A549 (cell line): ENCODE data around the gene SEC22C. TPM values are rescaled to one million over a fixed set of nuclear protein-coding genes. Genes with fewer than 3 reads are reported as not detected.

Experiments
- ATAC-seq, 2 experiments: fragments of 200-7000 bp in 1 of 2; fragments of >200 bp in 1 of 2; cut with Nextera tagmentation in 1 of 2; cut with Tn5 transposase in 1 of 2; 3 replicates each; pipeline versions ENCODE4 v1.8.0 to v1.9.1; 2018 to 2020; ENCODE audit warnings: mild to moderate bottlenecking in 1 of 2, moderate library complexity in 1 of 2
- CTCF ChIA-PET: fragments of 300-600 bp; sonication (Branson Sonifier 250); formaldehyde crosslinking; extraction: SDS; loops from one replicate; lab custom pipeline; 2021; ENCODE audit warnings: antibody characterized with exemption, inconsistent platforms; lab: Yijun Ruan, JAX
- POLR2A ChIA-PET: fragments of 350-600 bp; formaldehyde crosslinking; extraction: SDS; loops from one replicate; lab custom pipeline; 2021; ENCODE audit warnings: antibody characterized with exemption, inconsistent platforms; lab: Yijun Ruan, JAX
- DNase-seq, 2 experiments: peaks; one replicate each; pipeline versions ENCODE4 v3.0.0 to v3.0.0-alpha.2; 2011 to 2016; ENCODE audit warnings: low read depth in 1 of 2, low spot score in 1 of 2
- FAIRE-seq: peaks from 2 replicates; lab custom pipeline; 2011; peaks lifted over from hg19 to GRCh38; lab: Jason Lieb, UNC
- H3K27ac ChIP-seq, 2 experiments: fragments of >200 bp; sonication (Bioruptor Twin); formaldehyde crosslinking; 3 replicates each; pipeline ENCODE4 v1.5.1; 2016 to 2017
- H3K4me1 ChIP-seq: fragments of >200 bp; sonication (Bioruptor Twin); formaldehyde crosslinking; 3 replicates; pipeline ENCODE4 v1.6.1; 2016
- H3K4me2 ChIP-seq: fragments of >200 bp; sonication (Bioruptor Twin); formaldehyde crosslinking; 3 replicates; pipeline ENCODE4 v1.6.1; 2016
- H3K4me3 ChIP-seq: fragments of >200 bp; sonication (Bioruptor Twin); formaldehyde crosslinking; 3 replicates; pipeline ENCODE4 v1.5.1; 2016
- H3K9me3 ChIP-seq: fragments of >200 bp; sonication (Bioruptor Twin); formaldehyde crosslinking; 3 replicates; pipeline ENCODE4 v1.6.1; 2016
- BHLHE40 ChIP-seq: IDR thresholded peaks from 2 replicates; pipeline ENCODE4 v1.6.1; 2012; ENCODE audit warnings: low read depth, low read length, inconsistent platforms
- EHF ChIP-seq: fragments of 250-450 bp; sonication (Bioruptor Pico); IDR thresholded peaks from 2 replicates; pipeline ENCODE4 v1.5.0; 2020; ENCODE audit warnings: mild to moderate bottlenecking
- ELK1 ChIP-seq: fragments of 150-350 bp; IDR thresholded peaks from 2 replicates; pipeline ENCODE4 v1.6.1; 2014; ENCODE audit warnings: low read depth, mild to moderate bottlenecking, low read length
- FOSB ChIP-seq: fragments of 250-450 bp; sonication (Bioruptor Pico); IDR thresholded peaks from 2 replicates; pipeline ENCODE4 v1.5.0; 2020; ENCODE audit warnings: mild to moderate bottlenecking, moderate library complexity
- FOXS1 ChIP-seq: fragments of 250-450 bp; sonication (Bioruptor Pico); IDR thresholded peaks from 2 replicates; pipeline ENCODE4 v1.5.0; 2020; ENCODE audit warnings: mild to moderate bottlenecking, moderate library complexity
- HEYL ChIP-seq: fragments of 250-450 bp; sonication (Bioruptor Pico); IDR thresholded peaks from 2 replicates; pipeline ENCODE4 v1.8.0; 2021; ENCODE audit warnings: mild to moderate bottlenecking, moderate library complexity
- HOXA7 ChIP-seq: fragments of 250-450 bp; sonication (Bioruptor Pico); IDR thresholded peaks from 2 replicates; pipeline ENCODE4 v1.5.0; 2020; ENCODE audit warnings: mild to moderate bottlenecking, moderate library complexity
- JUN ChIP-seq, 2 experiments: fragments of >200 bp; sonication (Bioruptor Twin); formaldehyde crosslinking; IDR thresholded peaks; 2 replicates in 1 of 2; 3 replicates in 1 of 2; pipeline ENCODE4 v1.6.1; 2016 to 2017
- KDM5A ChIP-seq: fragments of 200-600 bp; sonication (generic); IDR thresholded peaks from 2 replicates; pipeline ENCODE4 v1.6.1; 2016; ENCODE audit warnings: antibody characterized with exemption, mild to moderate bottlenecking
- PHF8 ChIP-seq: fragments of 200-600 bp; sonication (generic); IDR thresholded peaks from 2 replicates; pipeline ENCODE4 v1.6.1; 2016; ENCODE audit warnings: low read depth, mild to moderate bottlenecking, antibody characterized with exemption, moderate library complexity, borderline replicate concordance
- POLR2AphosphoS2 ChIP-seq: conservative IDR thresholded peaks from 2 replicates; pipeline ENCODE4 v1.6.1; 2012; ENCODE audit warnings: low read length, improper control_type of control experiment, inconsistent platforms
- SMC3 ChIP-seq: fragments of >200 bp; sonication (Bioruptor Twin); formaldehyde crosslinking; IDR thresholded peaks from 3 replicates; pipeline ENCODE4 v1.6.1; 2018; ENCODE audit warnings: inconsistent platforms
- WGBS: methylation state at CpG from one replicate; pipeline ENCODE4 v1.1.6; 2017; ENCODE audit errors: missing lambda C conversion rate; 5-methylcytosine and 5-hydroxymethylcytosine counted together
- polyA plus RNA-seq, 4 experiments: library from polyadenylated mRNA; depleted of rRNA in 3 of 4; stranded (reverse); fragments of >200 nt; fragmentation: RNase III in 1 of 4; extraction: RNeasy Plus Mini Kit Qiagen cat#74134 plus additional on column Dnase treatment in 1 of 4; gene quantifications; 2 replicates in 3 of 4; 3 replicates in 1 of 4; pipeline ENCODE4 v1.2.3, GENCODE V29; 2011 to 2017
- TF ChIP-seq, protein P1 (sequence below): IDR thresholded peaks from 2 replicates; pipeline ENCODE4 v1.6.1; 2012; ENCODE audit warnings: low read depth, borderline replicate concordance
- TF ChIP-seq, protein P2 (sequence below): fragments of 200-600 bp; sonication (generic); IDR thresholded peaks from 2 replicates; pipeline ENCODE4 v1.6.1; 2016; ENCODE audit warnings: antibody characterized with exemption, mild to moderate bottlenecking, moderate library complexity

Gene SEC22C
- polyA plus RNA-seq, 2 of the 4 experiments (the other 2 are of a cell fraction), result 31.0 to 36.2 TPM

GRCh38 chr3:42602961-42603360 lies 21.2 kb upstream of the SEC22C start:
- TF ChIP-seq PHF8 (no peak), JUN (IDR thresholded peaks at IDR 0.05) (no peak), SMC3 (no peak), POLR2AphosphoS2 (no peak)
- no peak for DNase-seq
- no peak for ATAC-seq
- 100% methylated on average over 1 of the region's 1 CpG for WGBS
- peak overlapping the region; percentile 98 for H3K4me2 ChIP-seq
- H3K27ac ChIP-seq, result no peak overlapping the region
- ChIA-PET CTCF (interaction anchor here (0.7 to 1.8 kb wide), 3 partner anchors 20 to 141 kb away, joined by 3 to 5 read pairs (median 3); no protein-coding TSS in a partner anchor), POLR2A (interaction anchor here (0.6 to 1.1 kb wide), 2 partner anchors 12 to 13 kb away, joined by 3 to 6 read pairs; partner anchors contain the start of gene SS18L2)
- no peak overlapping the region for H3K4me3 ChIP-seq
- no peak for FAIRE-seq
- H3K9me3 ChIP-seq, result no peaks in the 10 kb centered on the region
- peaks cover 42% of the 10 kb centered on the region; the same call in 2 of the 3 replicates for H3K4me1 ChIP-seq

GRCh38 chr3:42601896-42602581 lies 20.3 kb upstream of the SEC22C start:
- POLR2A ChIA-PET, result interaction anchor here (2.0 kb wide), 1 partner anchor 12 kb away, joined by 47 read pairs; the partner anchor contains the start of gene SS18L2

More at GRCh38 chr3:42601896-42602581, 20.3 kb upstream of the SEC22C start:
- Histone ChIP-seq H3K4me2 (peak overlapping the region; percentile 98), H3K4me1 (peaks cover 42% of the 10 kb centered on the region; the same call in 2 of the 3 replicates), H3K27ac (peak overlapping the region; percentile 97 to 99; a peak in 4 of 6 replicates), H3K4me3 (peak overlapping the region; percentile 60), H3K9me3 (no peaks in the 10 kb centered on the region)
- CTCF ChIA-PET, result interaction anchor here (0.6 to 2.1 kb wide), 6 partner anchors 19 to 144 kb away, joined by 3 to 6 read pairs (median 3); no protein-coding TSS in a partner anchor
- ATAC-seq, result no peak
- TF ChIP-seq EHF (CRISPR knock-in tag) (no peak), HOXA7 (CRISPR knock-in tag) (no peak), KDM5A (no peak), FOSB (CRISPR knock-in tag) (no peak), FOXS1 (CRISPR knock-in tag) (no peak), ELK1 (no peak), BHLHE40 (no peak), HEYL (CRISPR knock-in tag) (no peak)
- TF ChIP-seq, protein P1, sequence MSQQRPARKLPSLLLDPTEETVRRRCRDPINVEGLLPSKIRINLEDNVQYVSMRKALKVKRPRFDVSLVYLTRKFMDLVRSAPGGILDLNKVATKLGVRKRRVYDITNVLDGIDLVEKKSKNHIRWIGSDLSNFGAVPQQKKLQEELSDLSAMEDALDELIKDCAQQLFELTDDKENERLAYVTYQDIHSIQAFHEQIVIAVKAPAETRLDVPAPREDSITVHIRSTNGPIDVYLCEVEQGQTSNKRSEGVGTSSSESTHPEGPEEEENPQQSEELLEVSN, result no peak
- TF ChIP-seq, protein P2, sequence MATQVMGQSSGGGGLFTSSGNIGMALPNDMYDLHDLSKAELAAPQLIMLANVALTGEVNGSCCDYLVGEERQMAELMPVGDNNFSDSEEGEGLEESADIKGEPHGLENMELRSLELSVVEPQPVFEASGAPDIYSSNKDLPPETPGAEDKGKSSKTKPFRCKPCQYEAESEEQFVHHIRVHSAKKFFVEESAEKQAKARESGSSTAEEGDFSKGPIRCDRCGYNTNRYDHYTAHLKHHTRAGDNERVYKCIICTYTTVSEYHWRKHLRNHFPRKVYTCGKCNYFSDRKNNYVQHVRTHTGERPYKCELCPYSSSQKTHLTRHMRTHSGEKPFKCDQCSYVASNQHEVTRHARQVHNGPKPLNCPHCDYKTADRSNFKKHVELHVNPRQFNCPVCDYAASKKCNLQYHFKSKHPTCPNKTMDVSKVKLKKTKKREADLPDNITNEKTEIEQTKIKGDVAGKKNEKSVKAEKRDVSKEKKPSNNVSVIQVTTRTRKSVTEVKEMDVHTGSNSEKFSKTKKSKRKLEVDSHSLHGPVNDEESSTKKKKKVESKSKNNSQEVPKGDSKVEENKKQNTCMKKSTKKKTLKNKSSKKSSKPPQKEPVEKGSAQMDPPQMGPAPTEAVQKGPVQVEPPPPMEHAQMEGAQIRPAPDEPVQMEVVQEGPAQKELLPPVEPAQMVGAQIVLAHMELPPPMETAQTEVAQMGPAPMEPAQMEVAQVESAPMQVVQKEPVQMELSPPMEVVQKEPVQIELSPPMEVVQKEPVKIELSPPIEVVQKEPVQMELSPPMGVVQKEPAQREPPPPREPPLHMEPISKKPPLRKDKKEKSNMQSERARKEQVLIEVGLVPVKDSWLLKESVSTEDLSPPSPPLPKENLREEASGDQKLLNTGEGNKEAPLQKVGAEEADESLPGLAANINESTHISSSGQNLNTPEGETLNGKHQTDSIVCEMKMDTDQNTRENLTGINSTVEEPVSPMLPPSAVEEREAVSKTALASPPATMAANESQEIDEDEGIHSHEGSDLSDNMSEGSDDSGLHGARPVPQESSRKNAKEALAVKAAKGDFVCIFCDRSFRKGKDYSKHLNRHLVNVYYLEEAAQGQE, result no peak
- DNase-seq, result no peak
- WGBS, result 34% methylated on average over 9 of the region's 9 CpGs
- no peak for FAIRE-seq
